Spinal cord (tissue), 10 donors: ENCODE data around the gene SPRR4. TPM values are rescaled to one million over a fixed set of nuclear protein-coding genes. Genes with fewer than 3 reads are reported as not detected.

Experiments
- DNase-seq, 6 donors: peaks; one replicate each; pipeline versions ENCODE4 v3.0.0 to v3.0.0-alpha.2; 2013 to 2015; ENCODE audit warnings: low spot score in 6 of 6, low read depth in 4 of 6
- H3K27ac ChIP-seq: one replicate; pipeline ENCODE4 v1.5.1; 2013; ENCODE audit warnings: low read depth, low read length, control low read depth
- H3K27me3 ChIP-seq: one replicate; pipeline ENCODE4 v1.6.1; 2013; ENCODE audit warnings: low read length; ENCODE audit not compliant: control insufficient read depth, insufficient read depth
- H3K36me3 ChIP-seq: one replicate; pipeline ENCODE4 v1.6.1; 2013; ENCODE audit warnings: low read length; ENCODE audit not compliant: control insufficient read depth, insufficient read depth
- H3K4me1 ChIP-seq: one replicate; pipeline ENCODE4 v1.6.1; 2013; ENCODE audit warnings: low read length; ENCODE audit not compliant: control insufficient read depth, insufficient read depth
- H3K4me3 ChIP-seq: one replicate; pipeline ENCODE4 v1.5.1; 2013; ENCODE audit warnings: low read depth, low read length, control low read depth
- H3K9me3 ChIP-seq: one replicate; pipeline ENCODE4 v1.6.1; 2013; ENCODE audit warnings: low read length; ENCODE audit not compliant: control insufficient read depth, insufficient read depth
- WGBS: methylation state at CpG from one replicate; pipeline ENCODE4 v1.1.5; 2013; ENCODE audit warnings: missing lambda C conversion rate; ENCODE audit not compliant: insufficient coverage; 5-methylcytosine and 5-hydroxymethylcytosine counted together
- long read RNA-seq, 4 donors: transcript quantifications; one replicate each; lab custom pipeline, GENCODE V29; 2026
- polyA plus RNA-seq, 2 donors: library from polyadenylated mRNA; unstranded; fragments of 120-200 nt; gene quantifications; one replicate each; pipeline ENCODE4 v1.2.1, GENCODE V29; 2013; ENCODE audit not compliant: insufficient read length in 2 of 2
- total RNA-seq, 2 donors: library from RNA; depleted of rRNA in 1 of 2; stranded (reverse); fragments of 120-200 nt in 1 of 2; fragments of >200 nt in 1 of 2; gene quantifications; one replicate each; pipeline versions ENCODE4 v1.2.3 to v1.2.4, GENCODE V29; 2013 to 2014
- donor health status: healthy.

The SPRR4 gene, protein sequence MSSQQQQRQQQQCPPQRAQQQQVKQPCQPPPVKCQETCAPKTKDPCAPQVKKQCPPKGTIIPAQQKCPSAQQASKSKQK
- total RNA-seq, result not detected
- polyA plus RNA-seq, result not detected
- long read RNA-seq, donor 1, result 0 reads
- long read RNA-seq, donor 2, result 0 reads
- long read RNA-seq, donor 3, result 0 reads
- long read RNA-seq, donor 4, result 0 reads

DNA sequence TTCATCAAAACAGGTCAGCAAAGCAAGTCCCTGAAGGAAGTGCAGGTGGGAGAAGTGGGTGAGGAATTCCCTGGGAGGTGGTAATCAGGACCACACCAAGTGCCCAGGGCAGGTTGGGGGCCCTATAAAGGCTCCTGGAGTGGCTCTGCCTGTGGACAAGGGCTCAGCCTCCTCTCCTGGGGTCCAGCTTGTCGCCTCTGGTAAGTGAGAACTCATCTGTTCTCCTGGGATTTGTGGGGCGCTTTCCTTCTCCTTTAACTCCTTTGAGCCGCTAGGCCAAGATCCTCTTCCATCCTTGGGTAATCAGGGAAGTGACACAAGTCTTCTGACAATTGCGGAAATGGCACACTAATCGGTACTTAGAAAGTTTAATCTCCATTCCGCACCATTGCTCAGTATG lies at the start of gene SPRR4:
Gene SPRR4 (plus strand): TSS at position 154 of the 400 bp plus-strand sequence. CDS start 1,243 bp downstream, outside the sequence.
- Histone ChIP-seq H3K4me1 (no peaks in the 10 kb centered on the region), H3K27ac (no peak within 1 kb of the TSS), H3K36me3 (no peaks in the 10 kb centered on the region), H3K27me3 (no peaks in the 10 kb centered on the region), H3K4me3 (no peak within 1 kb of the TSS), H3K9me3 (no peaks in the 10 kb centered on the region)
- no peak for DNase-seq
- WGBS, result 100% methylated on average over 1 of the region's 6 CpGs

DNA sequence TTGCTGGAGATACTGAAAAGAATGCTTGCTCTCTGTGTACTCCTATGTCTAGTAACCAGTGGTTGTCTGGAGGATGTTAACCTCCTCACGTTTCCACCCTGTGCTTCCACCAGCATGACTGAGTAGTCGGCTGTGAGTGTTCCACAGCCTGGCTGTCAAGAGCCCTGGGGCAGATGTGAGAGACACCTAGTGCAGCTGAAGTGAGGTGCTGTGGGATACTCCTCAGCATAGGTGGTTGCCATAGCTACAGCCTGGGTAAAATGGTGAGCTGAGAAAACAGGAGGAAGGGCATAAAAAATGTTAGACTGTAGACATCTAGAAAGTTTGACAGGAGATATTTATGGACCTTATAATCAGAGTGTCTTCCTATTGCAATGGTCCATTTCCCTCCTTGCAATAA lies 46.3 kb upstream of the SPRR4 start:
- Histone ChIP-seq H3K9me3 (peaks cover 2% of the 10 kb centered on the region), H3K27ac (no peak overlapping the region), H3K4me3 (no peak overlapping the region), H3K27me3 (no peaks in the 10 kb centered on the region), H3K36me3 (no peaks in the 10 kb centered on the region), H3K4me1 (no peaks in the 10 kb centered on the region)
- peak in 1 of 6 donors; percentile 7 for DNase-seq
- WGBS, result 71% methylated on average over 2 of the region's 2 CpGs

DNA sequence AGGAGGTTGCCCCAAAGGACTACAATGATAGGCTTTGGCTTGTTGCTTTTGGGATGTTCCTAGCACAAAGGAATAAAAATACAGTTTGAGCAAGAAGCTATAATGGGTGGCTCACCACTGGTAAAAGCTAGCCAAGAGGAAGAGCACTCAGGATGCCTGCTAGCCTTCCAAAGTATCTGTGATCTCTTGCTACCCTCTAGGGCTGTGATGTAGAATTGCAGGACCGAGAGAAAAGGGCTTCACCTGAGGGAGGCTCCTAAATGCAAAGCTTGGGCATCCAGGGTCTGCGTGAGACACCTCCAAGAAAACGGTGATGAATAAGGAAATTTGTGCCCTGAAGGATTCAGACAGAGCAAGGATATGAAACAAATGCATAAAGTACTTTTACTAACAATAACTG lies 44.4 kb upstream of the SPRR4 start:
- 67% methylated on average over 1 of the region's 3 CpGs for WGBS
- H3K4me1 ChIP-seq, result no peaks in the 10 kb centered on the region

DNA sequence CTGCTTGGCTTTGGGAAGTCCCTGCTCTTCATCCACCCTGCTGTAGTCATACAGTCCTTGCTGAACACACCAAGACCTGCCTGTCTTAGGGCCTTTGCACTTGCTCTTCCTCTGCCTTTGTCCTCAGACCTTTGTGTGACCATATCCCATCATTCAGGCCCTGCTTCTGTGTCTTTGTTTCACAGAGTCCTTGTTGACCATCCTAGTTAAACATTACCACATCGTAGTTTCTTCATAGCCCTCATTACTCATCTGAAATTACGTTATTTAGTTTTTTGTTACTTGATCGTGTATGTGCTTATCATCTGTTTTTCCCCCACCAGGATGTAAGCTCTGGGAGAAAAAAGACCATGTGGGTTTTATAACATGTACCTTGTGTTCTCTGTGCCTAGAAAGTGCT lies 41.8 kb upstream of the SPRR4 start:
- no peak overlapping the region for H3K4me3 ChIP-seq
- H3K27me3 ChIP-seq, result no peaks in the 10 kb centered on the region
- no peak overlapping the region for H3K27ac ChIP-seq
- no CpG with 5 or more reads among the region's 3 CpGs for WGBS
- H3K9me3 ChIP-seq, result peaks cover 2% of the 10 kb centered on the region
- no peaks in the 10 kb centered on the region for H3K36me3 ChIP-seq
- DNase-seq, result no peak
- H3K4me1 ChIP-seq, result no peaks in the 10 kb centered on the region

More for the DNA sequence above, 44.4 kb upstream of the SPRR4 start:
- Histone ChIP-seq H3K27me3 (no peaks in the 10 kb centered on the region), H3K4me3 (no peak overlapping the region), H3K27ac (no peak overlapping the region), H3K36me3 (no peaks in the 10 kb centered on the region), H3K9me3 (peaks cover 2% of the 10 kb centered on the region)
- DNase-seq, result peak in 1 of 6 donors; percentile 22

DNA sequence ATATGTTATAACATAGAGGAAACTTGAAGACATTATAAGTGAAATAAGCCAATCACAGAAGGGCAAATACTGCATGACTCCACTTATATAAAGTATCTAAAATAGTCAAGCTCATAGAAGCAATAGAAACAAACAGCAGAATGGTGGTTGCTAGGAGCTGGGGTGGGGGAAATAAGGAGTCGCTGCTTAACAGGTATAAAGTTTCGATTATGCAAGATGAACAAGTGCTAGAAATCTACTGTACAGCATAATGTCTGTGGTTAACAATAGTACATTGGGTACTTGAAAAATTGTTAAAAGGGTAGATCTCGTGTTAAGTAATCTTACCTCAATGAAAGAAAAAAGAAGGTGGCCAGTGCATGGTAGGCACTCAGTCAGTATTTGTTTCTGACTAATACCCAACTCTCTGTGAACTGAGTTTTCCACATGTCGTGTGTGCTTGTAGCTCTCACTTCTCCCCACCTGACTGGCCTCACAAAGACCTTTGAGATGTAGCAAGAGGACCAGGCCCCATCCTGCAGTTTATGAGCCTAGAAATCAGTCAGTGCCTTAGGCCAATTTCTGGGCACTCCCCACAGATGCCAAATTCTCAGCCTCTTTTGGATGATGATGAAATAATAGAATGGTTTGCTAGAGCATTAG lies 38.2 kb upstream of the SPRR4 start:
- 76% methylated on average over 3 of the region's 4 CpGs for WGBS
- Histone ChIP-seq H3K36me3 (no peaks in the 10 kb centered on the region), H3K4me1 (no peaks in the 10 kb centered on the region), H3K27ac (no peak overlapping the region), H3K27me3 (peaks cover 2% of the 10 kb centered on the region), H3K4me3 (no peak overlapping the region), H3K9me3 (no peaks in the 10 kb centered on the region)
- DNase-seq, result no peak

DNA sequence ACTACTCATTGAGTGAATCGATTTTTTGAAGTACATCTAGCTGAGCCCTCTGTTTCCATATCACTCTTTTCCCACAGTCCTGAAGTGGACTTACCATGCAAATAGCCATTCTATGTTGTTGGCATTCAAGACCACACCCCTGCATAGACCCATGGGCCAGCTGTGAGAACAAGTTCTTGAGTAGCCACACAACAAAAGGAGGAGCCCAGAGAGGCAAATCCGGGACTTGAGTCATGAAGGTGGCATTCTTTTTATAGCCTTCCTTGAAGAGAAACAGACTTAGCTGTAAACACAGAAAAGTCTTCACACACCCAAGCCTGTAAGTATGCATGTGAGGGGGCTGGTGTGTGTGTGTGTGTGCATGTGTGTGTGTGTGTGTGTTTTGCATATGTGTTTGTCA lies 37.3 kb upstream of the SPRR4 start:
- Histone ChIP-seq H3K27ac (no peak overlapping the region), H3K27me3 (peaks cover 2% of the 10 kb centered on the region), H3K9me3 (no peaks in the 10 kb centered on the region), H3K36me3 (no peaks in the 10 kb centered on the region), H3K4me1 (no peaks in the 10 kb centered on the region), H3K4me3 (no peak overlapping the region)
- no peak for DNase-seq
- WGBS, result 55% methylated on average over 1 of the region's 2 CpGs

DNA sequence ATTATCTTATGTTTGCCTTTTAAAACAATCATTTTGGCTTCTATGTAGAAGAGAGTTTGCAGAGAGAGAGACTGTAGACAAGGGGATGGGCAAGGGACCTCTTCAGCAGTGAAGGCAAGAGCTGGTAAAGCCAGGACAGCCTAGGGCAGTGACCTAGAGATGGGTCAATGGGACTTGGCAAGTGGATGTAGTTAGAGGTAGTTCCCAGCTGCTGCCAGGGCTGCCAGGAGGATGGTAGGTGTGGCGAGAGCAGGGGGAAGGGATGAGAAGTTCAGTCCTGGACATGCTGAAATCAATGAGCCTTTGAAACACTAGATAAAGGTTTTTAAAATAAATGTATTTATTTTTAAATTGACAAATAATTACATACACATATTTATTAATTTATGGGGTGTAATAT lies 29.8 kb upstream of the SPRR4 start:
- whole genome bisulfite sequencing, result no CpG with 5 or more reads among the region's 1 CpG
- Histone ChIP-seq H3K27me3 (no peaks in the 10 kb centered on the region), H3K4me3 (no peak overlapping the region), H3K36me3 (no peaks in the 10 kb centered on the region), H3K27ac (no peak overlapping the region), H3K9me3 (no peaks in the 10 kb centered on the region), H3K4me1 (no peaks in the 10 kb centered on the region)
- no peak for DNase-seq

DNA sequence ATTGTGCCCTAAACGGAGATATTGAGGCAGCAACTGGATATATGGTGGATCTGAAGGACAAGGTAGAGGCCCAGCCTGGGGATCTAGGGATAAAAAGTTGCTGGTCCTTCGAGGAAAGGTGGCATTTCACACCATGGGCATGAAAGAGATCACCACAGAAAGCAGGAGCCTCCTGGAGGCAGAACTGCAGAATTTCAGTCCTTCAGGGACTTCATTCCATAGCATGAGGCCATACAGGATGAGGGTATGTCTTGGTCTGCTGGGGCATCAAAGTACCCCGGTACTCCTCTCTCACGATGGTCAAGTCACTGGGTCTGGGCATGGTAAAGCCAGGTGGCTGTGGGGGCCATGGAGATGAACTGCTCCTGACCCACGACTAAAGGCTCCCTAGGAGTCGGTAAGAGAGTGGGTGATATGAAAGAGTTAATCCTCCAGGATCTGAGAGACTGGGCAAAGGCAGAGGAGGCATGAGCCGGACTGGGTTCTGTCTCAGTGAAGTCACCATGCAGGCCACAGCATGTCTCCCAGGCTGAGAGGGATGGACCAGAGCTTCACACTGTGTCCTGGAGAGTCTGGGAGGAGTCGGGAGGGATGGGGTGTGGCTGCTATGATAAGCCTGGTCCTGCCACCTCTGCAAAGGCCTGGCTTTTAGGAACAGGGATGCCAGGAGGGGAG lies 29.3 kb upstream of the SPRR4 start:
- Histone ChIP-seq H3K9me3 (no peaks in the 10 kb centered on the region), H3K27me3 (no peaks in the 10 kb centered on the region), H3K4me3 (no peak overlapping the region), H3K36me3 (no peaks in the 10 kb centered on the region), H3K27ac (no peak overlapping the region), H3K4me1 (no peaks in the 10 kb centered on the region)
- no peak for DNase-seq
- WGBS, result 83% methylated on average over 8 of the region's 8 CpGs

DNA sequence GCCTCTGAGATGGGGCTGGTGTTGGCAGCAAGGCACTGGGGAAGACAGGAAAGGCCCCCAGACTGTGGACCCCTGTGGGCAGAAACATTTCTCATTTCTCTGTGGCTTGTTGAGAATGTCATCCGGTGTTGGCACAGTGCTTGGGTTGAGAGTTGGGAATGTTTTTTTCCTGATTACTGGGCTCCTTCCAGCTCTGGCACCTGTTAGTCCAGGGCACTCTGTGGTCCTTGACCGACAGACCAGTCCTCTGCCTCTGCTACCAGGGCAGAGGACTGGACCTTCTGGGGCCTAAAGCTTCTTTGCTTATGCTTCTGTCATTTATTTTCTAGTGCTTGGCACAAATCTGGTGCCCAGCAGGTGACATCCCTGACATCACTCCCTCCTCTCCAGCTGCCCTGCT lies 28.3 kb upstream of the SPRR4 start:
- WGBS, result 64% methylated on average over 2 of the region's 2 CpGs
- Histone ChIP-seq H3K27ac (no peak overlapping the region), H3K27me3 (no peaks in the 10 kb centered on the region), H3K36me3 (no peaks in the 10 kb centered on the region), H3K9me3 (no peaks in the 10 kb centered on the region), H3K4me3 (no peak overlapping the region), H3K4me1 (no peaks in the 10 kb centered on the region)
- no peak for DNase-seq

DNA sequence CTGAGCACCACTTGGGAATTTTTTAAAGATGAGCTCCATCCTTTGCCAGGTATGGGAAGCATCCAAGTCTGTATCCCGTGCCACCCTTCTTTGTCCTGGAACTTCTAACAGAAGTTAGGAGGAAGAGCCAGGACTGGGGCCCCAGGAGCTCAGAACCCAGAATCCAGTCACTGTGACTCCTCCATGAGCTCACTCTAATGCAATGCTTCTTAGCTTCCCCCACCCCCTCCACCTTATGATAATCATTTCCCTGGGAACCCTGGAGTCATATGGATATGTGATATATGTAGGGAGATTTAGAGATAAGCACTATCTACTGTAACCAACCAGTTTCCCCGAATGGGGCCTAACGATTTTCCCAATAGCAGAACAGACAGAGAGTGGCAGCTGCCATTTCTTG lies 24.2 kb upstream of the SPRR4 start:
- no peaks in the 10 kb centered on the region for H3K27me3 ChIP-seq

More for the DNA sequence above, 24.2 kb upstream of the SPRR4 start:
- Histone ChIP-seq H3K9me3 (no peaks in the 10 kb centered on the region), H3K36me3 (no peaks in the 10 kb centered on the region), H3K27ac (no peak overlapping the region), H3K4me3 (no peak overlapping the region), H3K4me1 (no peaks in the 10 kb centered on the region)
- 63% methylated on average over 1 of the region's 3 CpGs for WGBS
- DNase-seq, result no peak
